COLO668 (cell line): ENCODE data around the gene CD33.
"Not testable (repeated sequence)": the region's sequence is repeated elsewhere in the genome, so short reads cannot be mapped to it uniquely, and the experiment has no call there.

Experiments used
- DNase-seq: peaks from one replicate; lab custom pipeline; 2025; ENCODE audit not compliant: unreplicated experiment; lab: John Stamatoyannopoulos, UW

The CD33 gene

GRCh38 chr19:51224898-51225393 lies at the start of gene CD33:
CD33 (plus strand) TSS chr19:51225080; CDS start chr19:51225119, 39 bp downstream.
- not testable (repeated sequence) for DNase-seq

DNA sequence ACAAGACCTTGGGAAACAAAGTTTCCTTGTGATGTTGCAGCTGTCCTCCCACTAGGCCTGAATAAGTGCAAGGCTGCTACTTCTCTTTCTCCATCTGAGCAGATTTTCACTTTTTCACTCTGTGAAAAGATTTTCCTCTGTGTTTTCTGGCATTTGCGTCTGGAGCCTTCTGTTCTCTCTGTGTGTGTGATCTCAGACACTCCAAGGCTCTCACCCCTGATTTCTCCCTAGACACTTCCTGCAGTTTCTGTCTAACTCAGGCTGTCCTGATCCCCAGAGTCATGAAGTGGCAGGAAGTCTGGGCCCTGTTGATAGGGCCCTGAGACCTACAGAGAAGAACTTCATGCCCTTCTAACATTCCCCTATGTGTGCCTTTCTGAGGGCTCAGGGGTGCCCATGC lies 45.6 kb upstream of the CD33 start:
- DNase-seq: no peak

DNA sequence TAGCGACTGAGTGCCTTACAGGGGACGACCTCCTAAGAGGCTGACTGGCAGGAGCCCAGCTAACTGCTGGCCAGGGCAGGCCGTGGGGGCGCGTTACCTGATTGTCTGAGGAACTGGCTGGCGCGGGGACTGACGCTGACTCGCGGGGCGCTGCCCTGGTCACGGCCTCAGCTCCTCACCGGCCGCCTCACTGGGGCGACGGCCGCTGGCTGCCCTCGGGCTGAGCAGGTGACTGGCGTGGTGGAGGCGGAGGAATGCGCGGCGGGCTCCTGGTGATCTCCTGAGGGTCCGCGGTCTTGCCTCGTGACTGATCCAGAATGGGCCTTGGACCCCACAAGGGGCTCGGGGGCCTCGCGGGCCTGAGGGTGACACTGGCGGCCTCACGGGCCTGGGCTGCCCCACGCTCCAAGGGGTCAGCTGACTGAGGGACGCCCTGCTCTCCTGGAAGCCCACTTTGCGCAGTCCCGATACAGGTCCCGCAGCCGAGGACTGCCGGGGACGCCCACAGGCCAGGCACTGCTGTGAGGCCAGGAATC lies 43.4 kb upstream of the CD33 start:
- no peak for DNase-seq

- DNase-seq: no peak
Observed at GRCh38 chr19:51181913-51182419, 42.9 kb upstream of the CD33 start.

GRCh38 chr19:51183629-51184028 lies 41.3 kb upstream of the CD33 start:
- DNase-seq: no peak

GRCh38 chr19:51185069-51185867 lies 39.6 kb upstream of the CD33 start:
- no peak for DNase-seq

DNA sequence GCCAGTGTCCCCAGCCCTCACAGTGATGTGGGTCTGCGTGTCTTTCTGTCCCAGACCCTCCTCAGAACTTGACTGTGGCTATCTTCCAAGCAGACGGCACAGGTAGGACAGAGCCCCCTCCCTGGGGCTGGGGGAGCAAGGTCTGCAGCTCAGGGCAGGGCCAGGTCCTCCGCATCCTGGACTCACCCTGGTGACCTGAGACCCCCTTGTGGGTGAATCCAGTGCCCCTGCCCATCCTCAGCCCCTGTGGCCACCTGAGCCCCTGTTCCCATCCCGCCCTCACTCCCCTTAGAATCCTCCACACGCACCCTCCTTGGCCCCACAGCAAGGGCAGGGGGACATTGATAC lies 39.0 kb upstream of the CD33 start:
- DNase-seq: no peak

- no peak for DNase-seq
Observed at GRCh38 chr19:51186323-51186722, 38.6 kb upstream of the CD33 start.

- no peak for DNase-seq
Observed at GRCh38 chr19:51187395-51188226, 37.3 kb upstream of the CD33 start.

DNA sequence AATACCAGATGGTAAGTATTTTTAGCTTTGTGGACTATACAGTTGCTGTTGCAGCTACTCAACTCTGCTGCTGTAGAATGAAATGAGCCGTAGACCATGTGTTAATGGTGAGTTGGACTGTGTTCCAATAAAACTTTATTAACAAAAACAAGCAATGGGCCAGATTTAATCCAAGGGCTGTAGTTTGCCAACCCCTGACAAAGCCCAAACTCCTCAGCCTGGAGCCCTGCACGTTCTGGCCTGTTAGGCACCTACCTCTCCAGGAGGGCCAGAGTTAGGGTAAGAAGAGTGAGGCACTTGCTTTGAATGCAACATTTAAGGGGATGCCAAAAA lies 36.7 kb upstream of the CD33 start:
- no peak for DNase-seq

DNA sequence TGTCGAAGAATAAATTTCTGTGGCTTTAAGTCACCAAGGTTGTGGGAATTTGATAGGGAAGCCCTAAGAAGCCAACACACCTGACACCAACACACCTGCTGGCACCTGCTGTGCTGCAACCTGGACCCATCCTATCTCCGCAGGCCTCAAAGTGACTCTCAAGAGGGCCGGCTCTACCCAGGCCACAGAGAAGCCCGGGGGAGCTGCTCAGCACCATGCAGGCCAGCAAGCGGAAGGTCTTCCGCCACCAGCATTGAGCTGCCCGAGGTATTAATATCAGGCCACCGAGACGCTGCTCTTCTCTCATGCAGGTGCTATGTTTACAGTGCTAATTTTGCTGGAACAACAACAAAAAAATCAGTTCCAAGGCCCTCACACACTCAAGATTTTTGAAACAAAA lies 32.2 kb upstream of the CD33 start:
- DNase-seq: no peak

DNA sequence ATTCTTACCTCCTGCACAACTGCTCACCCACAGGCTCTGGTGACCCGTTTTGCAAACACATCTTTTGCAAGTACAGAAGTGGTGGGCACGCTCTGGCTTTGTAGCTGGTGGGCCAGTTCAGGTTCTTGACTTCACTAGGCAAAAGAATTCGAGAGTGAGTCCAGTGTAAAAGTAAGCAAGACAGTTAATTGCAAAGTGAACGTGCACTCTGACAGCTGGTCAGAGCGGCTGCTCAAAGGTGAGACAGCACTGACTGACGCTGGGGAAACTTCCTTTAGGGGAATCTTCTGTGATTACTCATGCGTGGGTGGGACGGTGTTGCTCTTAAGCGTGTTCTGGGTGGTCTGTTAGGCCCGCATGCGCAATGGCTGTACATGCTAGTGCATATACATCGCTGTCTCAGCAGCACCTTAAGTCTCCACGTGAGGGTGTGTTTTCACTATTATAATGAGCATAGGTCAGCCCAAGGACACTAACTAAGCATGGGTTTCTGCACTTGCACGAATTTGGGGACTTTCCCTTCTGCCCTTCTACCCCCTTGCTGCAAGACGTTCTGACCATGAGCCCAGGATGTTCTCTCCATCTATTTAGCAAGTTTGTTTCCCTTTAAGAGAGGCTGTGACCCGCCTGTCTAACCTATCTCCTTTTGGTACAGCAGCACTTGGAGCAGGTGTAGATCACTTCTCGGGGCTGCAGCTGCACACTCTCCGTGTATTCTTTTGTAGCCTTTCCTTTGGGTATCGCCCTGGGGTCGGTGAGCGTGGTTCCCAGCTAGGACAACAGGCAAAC lies 30.2 kb upstream of the CD33 start:
- DNase-seq: no peak

DNA sequence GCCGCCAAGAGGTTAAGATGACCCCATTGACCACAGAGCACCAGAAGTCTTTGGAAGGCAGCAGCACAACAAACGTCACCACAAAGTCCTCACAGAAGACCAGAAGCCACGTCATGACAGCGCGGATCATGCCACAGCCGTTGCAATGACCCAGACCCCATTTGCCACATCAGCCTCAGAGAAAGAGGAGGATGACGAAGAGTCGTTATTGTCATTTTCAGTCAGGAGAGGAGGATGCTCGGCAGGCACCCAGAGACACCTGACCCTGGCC lies 29.6 kb upstream of the CD33 start:
- no peak for DNase-seq

DNA sequence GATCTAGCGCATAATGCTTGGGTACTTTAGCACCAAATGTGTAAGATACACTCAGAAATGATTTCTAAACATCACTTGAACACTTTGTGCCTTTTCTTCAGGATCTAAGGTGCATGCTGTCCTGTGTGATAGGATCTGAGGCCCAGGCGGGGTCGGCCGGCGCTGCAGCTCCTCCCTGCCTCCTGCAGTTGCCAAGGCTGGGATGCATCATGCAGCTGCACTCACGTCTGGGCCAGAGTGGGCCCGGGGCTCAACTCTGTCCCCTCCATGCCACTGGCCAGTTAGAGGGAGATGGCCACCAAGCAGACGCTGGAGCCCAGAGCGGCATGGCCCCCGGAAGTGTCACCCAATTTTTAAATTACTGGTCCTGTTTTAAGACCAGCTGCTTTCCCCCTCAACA lies 29.3 kb upstream of the CD33 start:
- DNase-seq: no peak

GRCh38 chr19:51196181-51196580 lies 28.7 kb upstream of the CD33 start:
- no peak for DNase-seq

GRCh38 chr19:51198641-51199040 lies 26.2 kb upstream of the CD33 start:
- no peak for DNase-seq

- DNase-seq: no peak
Observed at GRCh38 chr19:51200071-51200666, 24.7 kb upstream of the CD33 start.

DNA sequence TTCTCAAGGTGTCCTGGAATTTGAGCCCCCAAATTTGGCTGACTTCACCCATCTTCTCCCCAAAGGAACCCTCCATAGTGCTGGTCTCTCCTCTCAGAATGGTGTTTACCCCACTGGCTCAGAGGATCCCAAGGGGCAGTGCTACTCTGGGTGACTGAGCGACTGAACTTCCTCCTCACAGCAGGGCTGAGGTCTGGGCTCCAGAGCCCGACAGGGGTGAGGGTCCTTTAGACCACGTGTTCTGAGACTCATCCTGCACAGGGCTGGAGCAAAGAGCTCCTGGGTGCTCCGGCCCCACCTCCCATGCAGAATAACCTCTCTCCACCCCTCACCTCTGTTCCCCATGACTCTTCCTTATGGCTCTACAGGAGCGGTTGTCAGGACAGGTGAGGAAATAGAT lies 23.2 kb upstream of the CD33 start:
- DNase-seq: no peak

DNA sequence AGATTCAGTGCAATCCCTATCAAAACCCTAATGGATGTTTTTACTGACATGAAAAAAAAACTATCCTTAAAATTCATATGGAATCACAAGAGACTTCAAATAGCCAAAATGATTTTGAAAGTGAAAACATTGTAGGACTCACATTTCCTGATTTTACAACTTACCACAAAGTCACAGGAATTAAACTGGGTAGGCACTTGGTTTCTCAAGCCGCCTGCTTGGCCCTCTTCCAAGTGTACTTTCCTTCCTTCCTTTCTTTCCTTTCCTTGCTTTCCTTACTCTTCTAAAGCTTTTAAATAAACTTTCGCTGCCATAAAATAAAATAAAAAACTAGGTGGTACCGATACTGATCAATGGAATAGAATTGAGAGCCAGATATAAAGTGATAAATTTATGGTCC lies 21.0 kb upstream of the CD33 start:
- DNase-seq: no peak

GRCh38 chr19:51204321-51204720 lies 20.6 kb upstream of the CD33 start:
- no peak for DNase-seq

- DNase-seq: no peak
Observed at GRCh38 chr19:51207747-51208146, 17.1 kb upstream of the CD33 start.
